Activated naive CD4-positive, alpha-beta T cell treated with anti-CD3 and anti-CD28 coated beads for 36 hours (primary cell): ENCODE data around the gene MYO6. TPM values are rescaled to one million over a fixed set of nuclear protein-coding genes. Genes with fewer than 3 reads are reported as not detected.

ENCODE experiments used
- CTCF ChIA-PET: fragments of 350-600 bp; sonication (Branson Sonifier 250); formaldehyde crosslinking; loops from one replicate; lab custom pipeline; 2021; ENCODE audit warnings: antibody characterized with exemption; lab: Charles Lee
- DNase-seq: peaks from one replicate; pipeline ENCODE4 v3.0.0-alpha.2; 2020
- H3K27ac Mint-ChIP-seq: one replicate; pipeline ENCODE4 v1.8.0; 2021; ENCODE audit warnings: mild to moderate bottlenecking, mixed read lengths
- H3K27me3 Mint-ChIP-seq: one replicate; pipeline ENCODE4 v1.8.0; 2021; ENCODE audit warnings: low read depth, mixed read lengths
- H3K36me3 Mint-ChIP-seq: one replicate; pipeline ENCODE4 v1.8.0; 2021; ENCODE audit warnings: low read depth, mixed read lengths
- H3K4me1 Mint-ChIP-seq: one replicate; pipeline ENCODE4 v1.8.0; 2021; ENCODE audit warnings: low read depth, mixed read lengths
- H3K4me3 Mint-ChIP-seq: one replicate; pipeline ENCODE4 v1.8.0; 2021; ENCODE audit warnings: mild to moderate bottlenecking, moderate library complexity, mixed read lengths
- H3K9me3 Mint-ChIP-seq: one replicate; pipeline ENCODE4 v1.8.0; 2021; ENCODE audit warnings: mixed read lengths
- intact Hi-C: fragments of 100-400 bp; cut with micrococcal nuclease; formaldehyde crosslinking; loops from one replicate; pipeline ENCODE4 v1.15.1; 2023
- total RNA-seq, 2 experiments: library from RNA; stranded (reverse); gene quantifications; one replicate each; pipeline ENCODE4 v1.2.3, GENCODE V29; 2021

Gene MYO6
- total RNA-seq, 2 experiments from 2014 or later: 1.8 to 2.0 TPM

DNA sequence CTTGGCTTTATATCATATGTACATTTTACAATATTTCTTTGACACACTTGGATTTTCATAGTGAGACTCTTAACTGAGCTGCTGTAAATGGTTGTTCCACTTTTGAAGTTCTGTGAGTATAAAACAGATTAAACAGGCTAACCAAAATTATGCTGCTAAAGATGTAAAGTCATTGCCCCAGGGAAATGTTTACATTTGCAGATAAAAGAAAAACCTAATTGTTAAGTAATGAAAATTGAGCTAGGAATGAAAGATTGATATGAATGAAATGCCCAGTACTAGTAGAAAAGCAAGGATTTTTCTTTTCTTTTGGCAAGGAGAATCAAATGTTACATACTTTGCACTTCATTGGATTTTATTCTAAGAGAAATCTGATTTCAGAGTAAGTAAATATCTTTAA, 164.0 kb downstream of the MYO6 start:
- H3K36me3 Mint-ChIP-seq: no peaks in the 10 kb centered on the region
- no peaks in the 10 kb centered on the region for H3K9me3 Mint-ChIP-seq
- no peak for DNase-seq
- CTCF ChIA-PET: no interaction called here
- no peaks in the 10 kb centered on the region for H3K4me1 Mint-ChIP-seq
- H3K27me3 Mint-ChIP-seq: peaks cover 2% of the 10 kb centered on the region
- intact Hi-C loops: no loop called here
- no peak overlapping the region for H3K4me3 Mint-ChIP-seq
- no peak overlapping the region for H3K27ac Mint-ChIP-seq

DNA sequence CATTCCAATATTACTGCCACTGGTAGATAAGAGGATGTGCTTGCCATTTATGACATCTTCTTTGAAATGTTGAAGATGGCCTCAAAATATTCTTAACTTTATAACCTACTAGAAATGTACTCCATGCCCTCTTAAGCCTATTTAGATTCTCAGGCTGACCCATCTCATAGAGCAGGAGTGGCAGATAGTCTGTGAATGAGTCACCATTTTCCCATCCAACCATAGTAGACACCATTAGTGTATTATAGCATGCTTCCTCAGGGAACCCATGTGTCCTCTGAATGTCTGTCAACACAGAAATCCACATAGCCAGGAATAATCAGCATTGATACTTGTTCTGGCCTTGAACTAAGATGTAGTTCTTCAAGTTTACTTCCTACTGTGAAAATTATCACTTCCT, 173.2 kb downstream of the MYO6 start:
- intact Hi-C loops: no loop called here
- H3K27me3 Mint-ChIP-seq: peaks cover 7% of the 10 kb centered on the region
- H3K4me3 Mint-ChIP-seq: no peak overlapping the region
- H3K27ac Mint-ChIP-seq: no peak overlapping the region
- CTCF ChIA-PET: no interaction called here
- no peaks in the 10 kb centered on the region for H3K4me1 Mint-ChIP-seq
- H3K9me3 Mint-ChIP-seq: no peaks in the 10 kb centered on the region
- H3K36me3 Mint-ChIP-seq: no peaks in the 10 kb centered on the region
- no peak for DNase-seq

DNA sequence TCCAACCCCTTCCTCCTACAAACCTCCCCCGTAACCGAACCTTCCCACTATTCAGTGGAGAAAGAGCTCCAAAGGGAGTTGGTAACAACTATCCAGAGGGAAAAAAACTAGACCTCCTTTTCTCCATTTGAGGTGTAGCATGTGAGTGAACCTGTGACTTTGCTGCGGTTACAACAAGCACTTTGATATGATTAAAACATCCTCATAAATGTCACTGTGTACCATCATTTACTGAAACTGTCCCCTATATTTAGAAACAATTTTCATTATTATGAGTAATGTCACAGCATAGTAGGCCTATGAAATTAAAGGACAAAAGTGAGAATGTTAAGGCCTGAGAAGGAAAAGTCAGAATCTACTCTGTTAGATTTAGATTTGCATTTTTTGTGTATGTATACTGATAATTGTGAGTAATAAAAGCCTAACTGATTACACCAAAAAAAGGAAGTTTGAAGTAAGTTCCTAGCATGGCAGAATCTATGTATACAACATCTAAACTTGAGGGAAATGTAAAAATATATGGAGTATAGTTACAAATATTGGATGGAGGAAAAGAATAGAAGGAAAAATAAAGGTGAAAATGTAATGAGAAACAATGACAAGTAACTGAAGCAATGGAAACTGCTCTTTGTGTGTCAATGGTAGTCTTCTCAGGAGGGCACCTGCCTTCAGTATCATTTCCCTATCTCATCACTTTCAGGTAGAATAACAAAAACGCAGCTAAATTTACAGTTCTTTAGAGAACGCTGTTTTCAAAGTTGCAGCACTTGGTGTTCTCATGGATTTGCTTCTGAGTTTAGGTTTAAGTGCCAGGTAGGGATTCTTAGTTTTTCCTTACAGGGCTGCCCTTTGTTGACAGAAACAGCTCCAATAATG, 177.5 kb downstream of the MYO6 start:
- peaks cover 9% of the 10 kb centered on the region for H3K27me3 Mint-ChIP-seq
- DNase-seq: no peak
- H3K4me3 Mint-ChIP-seq: no peak overlapping the region
- no peak overlapping the region for H3K27ac Mint-ChIP-seq
- H3K36me3 Mint-ChIP-seq: no peaks in the 10 kb centered on the region
- H3K4me1 Mint-ChIP-seq: no peaks in the 10 kb centered on the region
- CTCF ChIA-PET: interaction anchor here (0.9 kb wide), 1 partner anchor 9 kb away, joined by 4 read pairs; no protein-coding TSS in a partner anchor
- H3K9me3 Mint-ChIP-seq: no peaks in the 10 kb centered on the region
- intact Hi-C loops: no loop called here

DNA sequence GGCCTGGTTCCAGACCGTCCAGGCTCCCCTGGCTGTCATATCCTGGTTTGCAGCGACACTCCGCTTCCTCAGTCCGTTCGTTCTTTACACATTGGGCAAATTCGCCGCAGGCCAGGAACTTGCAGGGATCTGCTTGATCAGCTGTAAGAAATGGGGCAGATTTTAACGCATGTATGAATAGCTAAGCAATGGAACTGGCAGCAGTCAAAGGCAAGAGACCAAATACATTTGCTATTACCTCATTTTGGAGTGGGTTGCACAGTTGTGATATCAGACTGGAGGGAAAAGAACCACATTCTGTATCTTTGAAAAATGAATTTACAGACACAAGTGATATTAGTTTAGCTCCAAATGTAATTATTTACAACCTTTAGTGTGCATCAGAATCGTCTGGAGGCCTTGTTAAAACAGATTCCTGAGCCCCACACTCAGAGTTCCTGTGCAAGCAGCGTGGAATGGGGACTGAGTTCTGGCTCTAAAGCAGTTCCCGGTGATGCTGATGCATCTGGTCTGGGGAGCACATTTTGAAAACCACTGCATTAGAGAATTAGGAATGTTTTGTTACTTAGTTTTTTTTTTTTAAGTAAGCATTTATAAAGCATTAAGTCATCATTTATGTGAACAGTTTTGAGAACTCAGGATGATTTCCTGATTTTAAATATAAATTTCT, 182.1 kb downstream of the MYO6 start:
- Mint-ChIP-seq H3K27me3 (peaks cover 24% of the 10 kb centered on the region), H3K27ac (no peak overlapping the region), H3K36me3 (no peaks in the 10 kb centered on the region), H3K4me3 (no peak overlapping the region), H3K9me3 (no peaks in the 10 kb centered on the region), H3K4me1 (peaks cover 4% of the 10 kb centered on the region)
- intact Hi-C loops: loop anchor here (10.0 kb wide), 2 partner anchors 76 to 754 kb away; no protein-coding TSS in a partner anchor
- DNase-seq: no peak
- CTCF ChIA-PET: interaction anchor here (0.7 to 2.0 kb wide), 3 partner anchors 23 to 1535 kb away, joined by 3 to 6 read pairs (median 3); no protein-coding TSS in a partner anchor

DNA sequence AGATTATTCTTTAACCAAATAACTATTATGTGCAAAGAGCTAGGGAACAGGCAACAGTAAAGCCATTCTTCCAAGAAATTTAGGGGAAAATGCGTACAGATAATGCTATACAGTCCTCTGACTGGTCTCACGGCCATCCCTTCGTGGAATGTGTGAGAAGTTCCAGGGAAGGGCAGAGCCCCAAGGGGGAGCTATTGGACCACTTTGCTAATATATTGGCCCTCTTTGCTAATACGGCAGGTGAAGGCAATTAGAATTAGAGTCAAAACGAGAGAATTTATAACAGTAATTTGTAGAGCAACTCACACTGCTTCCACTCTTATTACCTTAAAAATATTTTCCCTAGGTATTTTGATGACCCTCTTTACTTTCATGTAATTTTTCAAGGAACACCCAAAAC, 183.0 kb downstream of the MYO6 start:
- Mint-ChIP-seq H3K9me3 (no peaks in the 10 kb centered on the region), H3K4me1 (peaks cover 4% of the 10 kb centered on the region), H3K4me3 (no peak overlapping the region), H3K36me3 (no peaks in the 10 kb centered on the region), H3K27me3 (peaks cover 29% of the 10 kb centered on the region), H3K27ac (no peak overlapping the region)
- DNase-seq: peak; percentile 20
- CTCF ChIA-PET: interaction anchor here (0.8 to 2.0 kb wide), 3 partner anchors 14 to 1534 kb away, joined by 3 to 6 read pairs (median 3); no protein-coding TSS in a partner anchor
- intact Hi-C loops: loop anchor here (10.0 kb wide), 2 partner anchors 77 to 753 kb away; no protein-coding TSS in a partner anchor

DNA sequence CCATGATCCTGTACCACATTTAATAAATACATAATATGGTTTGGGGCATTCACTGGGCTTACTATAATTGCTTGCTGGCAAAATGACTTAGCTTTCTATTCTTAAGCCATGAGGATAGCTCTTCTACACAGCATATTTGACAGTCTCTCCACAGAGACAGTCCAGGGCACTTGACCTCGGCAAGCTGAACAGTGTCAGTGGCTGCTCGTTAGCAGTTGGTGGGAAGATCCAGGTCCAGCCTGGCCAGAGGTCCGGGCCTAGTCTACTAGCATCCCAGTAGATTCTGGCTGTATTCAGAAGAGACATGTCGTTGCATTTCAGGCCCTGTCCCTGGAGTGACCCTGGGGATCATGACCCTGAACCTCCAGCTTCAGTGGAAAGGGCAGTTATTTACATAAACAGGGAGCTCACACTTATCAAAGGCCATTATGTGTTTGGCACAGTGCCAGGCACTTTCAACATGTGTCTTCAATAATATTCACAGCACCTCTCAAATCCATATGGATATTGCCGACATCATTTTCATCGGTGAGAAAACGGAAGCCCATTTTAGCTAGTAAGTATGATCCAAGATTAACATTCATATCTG, 184.4 kb downstream of the MYO6 start:
- no peak overlapping the region for H3K27ac Mint-ChIP-seq
- intact Hi-C loops: loop anchor here (10.0 kb wide), 2 partner anchors 79 to 751 kb away; no protein-coding TSS in a partner anchor
- CTCF ChIA-PET: interaction anchor here (0.8 to 2.2 kb wide), 4 partner anchors 23 to 1533 kb away, joined by 3 to 17 read pairs (median 5); no protein-coding TSS in a partner anchor
- peaks cover 4% of the 10 kb centered on the region for H3K4me1 Mint-ChIP-seq
- H3K27me3 Mint-ChIP-seq: peaks cover 31% of the 10 kb centered on the region
- no peaks in the 10 kb centered on the region for H3K36me3 Mint-ChIP-seq
- no peak for DNase-seq
- H3K4me3 Mint-ChIP-seq: no peak overlapping the region
- H3K9me3 Mint-ChIP-seq: no peaks in the 10 kb centered on the region

DNA sequence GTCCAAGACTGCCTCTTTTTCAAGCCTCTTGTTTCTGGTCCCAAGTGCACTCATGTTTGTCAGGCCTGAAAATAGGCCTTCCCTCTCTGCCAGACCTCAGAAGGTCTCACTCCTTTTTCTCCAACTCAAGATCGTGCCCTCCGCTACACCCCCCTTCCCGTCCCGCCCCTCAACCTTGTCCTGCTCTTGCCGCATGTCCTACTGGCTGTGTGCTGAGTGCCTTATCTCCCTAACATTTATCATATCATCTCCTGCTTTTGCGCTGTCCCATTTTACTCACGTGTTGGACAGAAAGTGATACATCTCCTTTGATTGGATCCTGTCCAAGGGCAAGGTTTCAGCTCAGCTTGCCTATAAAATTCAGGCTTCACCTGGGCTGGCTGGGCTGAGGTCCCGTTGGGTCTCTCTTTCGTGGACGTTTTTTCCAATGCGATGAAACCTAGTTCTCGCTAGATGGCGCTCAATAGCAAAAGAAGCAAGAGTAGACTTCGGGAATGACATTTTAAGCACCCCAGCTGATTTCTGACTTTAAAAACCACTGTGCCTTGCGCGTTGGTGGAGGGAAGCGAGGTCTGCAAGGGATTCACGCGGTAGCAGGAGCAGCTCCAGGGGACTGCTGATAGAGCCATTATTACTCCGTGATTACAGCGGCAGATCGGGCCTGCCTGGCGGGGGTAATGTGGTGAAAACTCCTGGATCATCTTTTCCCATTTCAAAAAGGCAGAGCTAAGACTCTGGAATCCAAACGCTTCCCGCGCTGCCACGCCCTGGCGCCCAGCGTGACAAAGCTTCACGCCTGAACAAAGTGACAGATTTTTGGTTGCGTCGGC, 185.8 kb downstream of the MYO6 start:
- peaks cover 4% of the 10 kb centered on the region for H3K4me1 Mint-ChIP-seq
- DNase-seq: peak; percentile 36
- CTCF ChIA-PET: interaction anchor here (0.8 to 2.2 kb wide), 7 partner anchors 8 to 927 kb away, joined by 3 to 17 read pairs (median 3); no protein-coding TSS in a partner anchor
- no peaks in the 10 kb centered on the region for H3K9me3 Mint-ChIP-seq
- intact Hi-C loops: loop anchor here (1.0 to 10.0 kb wide), 5 partner anchors 42 to 1522 kb away; no protein-coding TSS in a partner anchor
- peaks cover 31% of the 10 kb centered on the region for H3K27me3 Mint-ChIP-seq
- peak overlapping the region; percentile 8 for H3K4me3 Mint-ChIP-seq
- H3K27ac Mint-ChIP-seq: no peak overlapping the region
- H3K36me3 Mint-ChIP-seq: no peaks in the 10 kb centered on the region

DNA sequence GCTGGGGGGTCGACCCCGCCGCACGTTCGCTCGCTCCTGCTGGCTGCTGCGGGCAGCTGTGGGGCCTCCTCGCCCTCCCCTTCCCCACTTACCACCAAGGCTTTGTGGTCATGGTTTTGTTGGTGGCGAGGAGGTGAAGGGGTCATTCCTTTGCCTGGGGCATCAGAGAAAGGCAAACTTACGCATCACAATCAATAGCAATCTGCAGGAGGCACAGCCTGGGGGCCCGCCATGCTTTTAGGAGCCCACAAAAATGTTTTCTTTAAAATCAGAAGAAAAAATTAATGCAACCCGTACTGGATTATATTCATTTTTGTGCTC, 186.4 kb downstream of the MYO6 start:
- H3K27ac Mint-ChIP-seq: no peak overlapping the region
- H3K36me3 Mint-ChIP-seq: no peaks in the 10 kb centered on the region
- H3K9me3 Mint-ChIP-seq: no peaks in the 10 kb centered on the region
- CTCF ChIA-PET: interaction anchor here (0.8 to 2.2 kb wide), 7 partner anchors 9 to 926 kb away, joined by 3 to 17 read pairs (median 3); no protein-coding TSS in a partner anchor
- intact Hi-C loops: loop anchor here (1.0 to 10.0 kb wide), 5 partner anchors 42 to 1522 kb away; no protein-coding TSS in a partner anchor
- H3K4me1 Mint-ChIP-seq: peaks cover 4% of the 10 kb centered on the region
- no peak overlapping the region for H3K4me3 Mint-ChIP-seq
- H3K27me3 Mint-ChIP-seq: peaks cover 34% of the 10 kb centered on the region
- DNase-seq: no peak

DNA sequence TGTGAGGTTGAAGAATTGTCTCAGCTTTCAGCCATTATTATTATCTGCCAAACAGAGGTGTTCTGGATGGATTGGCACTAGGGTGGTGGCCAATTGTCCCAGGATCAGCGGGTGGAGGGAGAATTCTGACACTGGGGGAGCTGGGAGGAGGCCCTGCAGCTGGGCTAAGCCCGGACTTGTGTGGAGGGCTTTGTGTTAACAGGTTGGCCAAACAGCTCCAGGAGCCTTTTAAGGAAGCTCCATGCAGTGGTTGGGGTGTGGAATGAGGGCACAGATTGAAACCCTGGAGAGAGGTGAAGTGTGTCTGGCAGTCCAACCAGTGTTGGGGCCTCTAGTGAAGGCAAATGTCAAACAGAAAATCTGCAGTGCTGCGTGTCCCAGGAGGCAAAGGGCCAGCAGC, 187.6 kb downstream of the MYO6 start:
- H3K36me3 Mint-ChIP-seq: no peaks in the 10 kb centered on the region
- DNase-seq: no peak
- intact Hi-C loops: loop anchor here (5.0 to 10.0 kb wide), 3 partner anchors 82 to 926 kb away; no protein-coding TSS in a partner anchor
- H3K27me3 Mint-ChIP-seq: peaks cover 34% of the 10 kb centered on the region
- H3K4me1 Mint-ChIP-seq: peaks cover 4% of the 10 kb centered on the region
- no peak overlapping the region for H3K27ac Mint-ChIP-seq
- H3K9me3 Mint-ChIP-seq: no peaks in the 10 kb centered on the region
- CTCF ChIA-PET: interaction anchor here (0.9 kb wide), 1 partner anchor 43 kb away, joined by 4 read pairs; no protein-coding TSS in a partner anchor
- H3K4me3 Mint-ChIP-seq: no peak overlapping the region

DNA sequence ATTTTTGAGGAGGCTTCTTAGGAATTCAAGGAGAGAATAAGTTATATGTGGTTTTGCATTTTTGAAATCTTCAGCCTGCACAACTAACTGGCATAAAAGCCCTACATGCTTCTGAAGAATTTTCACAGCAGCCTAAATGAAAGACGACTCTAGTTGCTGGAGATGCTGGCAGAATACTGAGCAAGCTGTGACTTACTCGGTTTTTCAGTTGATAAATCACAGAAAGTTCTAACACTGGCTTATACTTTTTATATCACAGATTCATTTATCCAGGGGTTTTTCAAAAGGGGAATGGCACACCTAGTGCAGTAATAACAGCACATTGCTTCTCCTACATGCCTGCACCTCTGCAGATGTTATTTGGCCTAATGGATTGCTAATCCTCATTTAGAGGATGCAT, 188.8 kb downstream of the MYO6 start:
- peaks cover 4% of the 10 kb centered on the region for H3K4me1 Mint-ChIP-seq
- H3K4me3 Mint-ChIP-seq: no peak overlapping the region
- CTCF ChIA-PET: interaction anchor here (0.6 kb wide), 1 partner anchor 1495 kb away, joined by 3 read pairs; no protein-coding TSS in a partner anchor
- H3K27me3 Mint-ChIP-seq: peaks cover 34% of the 10 kb centered on the region
- intact Hi-C loops: loop anchor here (5.0 to 10.0 kb wide), 3 partner anchors 83 to 924 kb away; no protein-coding TSS in a partner anchor
- H3K9me3 Mint-ChIP-seq: no peaks in the 10 kb centered on the region
- DNase-seq: no peak
- no peaks in the 10 kb centered on the region for H3K36me3 Mint-ChIP-seq
- no peak overlapping the region for H3K27ac Mint-ChIP-seq

DNA sequence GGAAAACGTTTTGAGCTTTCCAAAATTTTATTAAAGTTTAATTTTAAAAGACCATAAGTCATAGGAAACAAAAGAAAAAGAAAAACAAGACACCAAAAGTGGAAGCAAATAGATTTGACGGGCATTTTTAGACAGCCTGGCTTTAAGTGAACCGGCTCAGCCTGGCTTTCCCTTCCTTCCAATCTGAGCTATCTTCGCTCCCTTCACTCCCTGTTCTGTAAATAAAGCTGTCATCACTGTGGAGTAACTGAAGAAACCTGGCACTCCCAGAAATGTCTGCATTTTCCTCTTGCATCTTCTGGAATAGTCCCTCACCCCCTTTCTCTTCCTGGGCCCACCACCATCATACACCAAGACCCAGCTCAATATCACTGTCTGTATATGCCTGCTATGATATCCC, 191.5 kb downstream of the MYO6 start:
- intact Hi-C loops: no loop called here
- no peaks in the 10 kb centered on the region for H3K4me1 Mint-ChIP-seq
- peaks cover 25% of the 10 kb centered on the region for H3K27me3 Mint-ChIP-seq
- CTCF ChIA-PET: interaction anchor here (0.6 kb wide), 1 partner anchor 195 kb away, joined by 3 read pairs; no protein-coding TSS in a partner anchor
- H3K4me3 Mint-ChIP-seq: no peak overlapping the region
- H3K27ac Mint-ChIP-seq: no peak overlapping the region
- no peak for DNase-seq
- no peaks in the 10 kb centered on the region for H3K36me3 Mint-ChIP-seq
- no peaks in the 10 kb centered on the region for H3K9me3 Mint-ChIP-seq
